Ishikawa (cell line): ENCODE results near the gene RGSL1.

Experiments
- CEBPB ChIP-seq: IDR thresholded peaks from 2 replicates; pipeline ENCODE4 v1.6.1; 2012
- EP300 ChIP-seq: IDR thresholded peaks from 2 replicates; pipeline ENCODE4 v1.6.1; 2012; ENCODE audit warnings: borderline replicate concordance
- RAD21 ChIP-seq: IDR thresholded peaks from 2 replicates; pipeline ENCODE4 v1.6.1; 2012; ENCODE audit warnings: low read depth
- REST ChIP-seq: IDR thresholded peaks from 2 replicates; pipeline ENCODE4 v1.6.1; 2012; ENCODE audit warnings: low read depth, mild to moderate bottlenecking
- TAF1 ChIP-seq: IDR thresholded peaks from 2 replicates; pipeline ENCODE4 v1.6.1; 2012; ENCODE audit warnings: low read depth, mild to moderate bottlenecking
- TEAD4 ChIP-seq: IDR thresholded peaks from 2 replicates; pipeline ENCODE4 v1.6.1; 2012

- no peak for TF ChIP-seq RAD21
- TF ChIP-seq REST = no peak
- TF ChIP-seq TEAD4 = no peak
- TF ChIP-seq EP300 = no peak
- TF ChIP-seq CEBPB = no peak
- no peak for TF ChIP-seq TAF1
Observed at GRCh38 chr1:182549811-182550210, 99.9 kb downstream of the RGSL1 start.
